OCI-LY7 (cell line): ENCODE data around the gene LRRC42.

ENCODE experiments used
- CTCF ChIP-seq: fragments of 200-600 bp; sonication (generic); conservative IDR thresholded peaks from 2 replicates; pipeline ENCODE4 v1.5.1; 2014; ENCODE audit warnings: mild to moderate bottlenecking, antibody characterized with exemption, low read length, moderate library complexity, mixed read lengths
- EZH2phosphoT487 ChIP-seq: fragments of 200-600 bp; sonication (generic); IDR thresholded peaks from 2 replicates; pipeline ENCODE4 v1.6.1; 2018; ENCODE audit warnings: low read depth, borderline replicate concordance, mild to moderate bottlenecking, mixed run types, antibody characterized with exemption, low read length, moderate library complexity, mixed read lengths

- TF ChIP-seq CTCF = no peak
- TF ChIP-seq EZH2phosphoT487 = no peak
These were observed 1.5 kb upstream of the LRRC42 start for GRCh38 chr1:53944469-53945182.
